Breast epithelium (tissue), 3 donors: Measurements from ENCODE around the gene LMO2.

Source experiments
- POLR2A ChIP-seq: fragments of 450-650 bp; IDR thresholded peaks from one replicate; pipeline ENCODE4 v1.6.1; 2016; ENCODE audit warnings: antibody characterized with exemption, mild to moderate bottlenecking, moderate library complexity
- POLR2AphosphoS5 ChIP-seq, 3 donors: sonication (generic); formaldehyde crosslinking; IDR thresholded peaks; one replicate each; pipeline ENCODE4 v1.6.1; 2017; ENCODE audit warnings: antibody characterized with exemption in 3 of 3
- TF ChIP-seq, protein P1 (sequence below), 3 donors: fragments of 450-650 bp; IDR thresholded peaks; one replicate each; pipeline ENCODE4 v1.5.1; 2016 to 2017; ENCODE audit warnings: antibody characterized with exemption in 3 of 3, mild to moderate bottlenecking in 3 of 3, moderate library complexity in 3 of 3

DNA sequence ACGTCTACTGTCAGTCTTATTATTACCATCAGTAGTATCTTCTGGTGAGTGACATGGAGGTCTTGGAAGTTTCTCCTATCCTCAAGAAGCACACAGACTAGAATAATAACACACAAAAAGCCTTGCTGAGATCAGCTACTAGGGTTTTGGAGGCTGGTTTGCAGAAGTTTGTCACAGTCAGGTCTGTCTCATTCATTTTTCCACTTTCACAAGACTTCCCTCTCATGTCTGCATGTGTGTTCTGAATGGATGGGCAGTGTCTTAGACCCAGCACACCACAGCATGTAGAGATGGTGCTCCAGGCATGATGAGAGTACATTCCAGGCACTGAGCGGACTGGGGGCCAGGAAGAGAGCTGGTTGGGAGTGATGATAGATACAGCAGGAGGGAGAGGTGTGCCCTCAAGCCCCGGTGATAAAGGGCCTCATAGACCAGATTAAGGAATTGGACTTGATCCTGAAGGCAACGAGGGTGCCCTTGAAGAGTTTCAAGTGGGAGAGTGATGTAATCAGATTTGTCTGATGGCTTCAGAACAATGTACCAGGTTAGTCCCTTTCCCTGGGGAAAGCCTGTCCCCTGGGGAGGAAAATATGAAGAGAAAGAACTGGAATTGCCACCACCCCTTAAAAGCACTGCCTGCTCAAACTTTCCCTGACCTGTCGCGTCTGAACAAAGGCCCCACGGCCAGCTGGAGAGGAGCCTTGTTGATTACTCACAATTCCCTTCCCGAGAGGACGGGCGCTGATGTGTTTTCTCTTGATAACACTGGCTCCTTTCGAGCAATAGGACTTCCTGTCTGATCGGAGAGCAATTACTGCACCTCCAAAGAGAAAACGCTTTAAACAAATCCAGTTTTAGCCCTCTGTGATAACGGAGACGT is 45.1 kb upstream of the LMO2 start:
- TF ChIP-seq, protein P1, sequence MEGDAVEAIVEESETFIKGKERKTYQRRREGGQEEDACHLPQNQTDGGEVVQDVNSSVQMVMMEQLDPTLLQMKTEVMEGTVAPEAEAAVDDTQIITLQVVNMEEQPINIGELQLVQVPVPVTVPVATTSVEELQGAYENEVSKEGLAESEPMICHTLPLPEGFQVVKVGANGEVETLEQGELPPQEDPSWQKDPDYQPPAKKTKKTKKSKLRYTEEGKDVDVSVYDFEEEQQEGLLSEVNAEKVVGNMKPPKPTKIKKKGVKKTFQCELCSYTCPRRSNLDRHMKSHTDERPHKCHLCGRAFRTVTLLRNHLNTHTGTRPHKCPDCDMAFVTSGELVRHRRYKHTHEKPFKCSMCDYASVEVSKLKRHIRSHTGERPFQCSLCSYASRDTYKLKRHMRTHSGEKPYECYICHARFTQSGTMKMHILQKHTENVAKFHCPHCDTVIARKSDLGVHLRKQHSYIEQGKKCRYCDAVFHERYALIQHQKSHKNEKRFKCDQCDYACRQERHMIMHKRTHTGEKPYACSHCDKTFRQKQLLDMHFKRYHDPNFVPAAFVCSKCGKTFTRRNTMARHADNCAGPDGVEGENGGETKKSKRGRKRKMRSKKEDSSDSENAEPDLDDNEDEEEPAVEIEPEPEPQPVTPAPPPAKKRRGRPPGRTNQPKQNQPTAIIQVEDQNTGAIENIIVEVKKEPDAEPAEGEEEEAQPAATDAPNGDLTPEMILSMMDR (IDR thresholded peaks at IDR 0.05): no peak
- no peak for TF ChIP-seq POLR2A
- no peak for TF ChIP-seq POLR2AphosphoS5 (IDR thresholded peaks at IDR 0.05)
